Measurements from ENCODE around the gene RPS6KC1. TPM values are rescaled to one million over a fixed set of nuclear protein-coding genes. Genes with fewer than 3 reads are reported as not detected.

The RPS6KC1 gene
- total and polyA plus RNA-seq, 9 of the 15 experiments (the other 6 are each of a cell fraction or from before 2014, with no cell fraction given), result 4.3 to 34.6 (median 20.9) TPM

DNA sequence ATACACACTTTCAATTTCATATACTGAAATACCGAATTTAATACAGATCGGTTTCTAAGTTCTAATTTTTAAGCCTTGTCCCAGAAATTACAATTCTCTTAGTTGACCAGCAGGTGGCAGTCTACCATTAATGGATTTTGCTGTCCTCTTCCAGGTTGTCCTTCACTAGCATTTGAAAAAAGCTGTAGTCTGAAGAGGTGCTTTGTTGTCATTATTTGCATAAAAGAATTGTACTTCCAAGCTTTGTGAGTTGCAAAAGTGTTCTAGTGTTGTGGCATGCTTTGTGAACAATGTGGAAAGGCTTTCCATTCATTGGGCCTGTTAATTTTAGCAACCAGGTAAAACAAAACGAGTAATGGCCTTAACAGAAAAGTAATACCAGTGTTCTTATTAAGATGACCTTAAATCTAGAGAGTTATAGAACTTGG is 193.6 kb downstream of the RPS6KC1 start (continued):
- peak; percentile 45; the same call in 1 of the 2 replicates for TF ChIP-seq SMC3 (conservative IDR thresholded peaks at IDR 0.05; ENCODE audit: insufficient read depth, low read depth, low read length)
- no peak for TF ChIP-seq ZNF79 (CRISPR knock-in tag; IDR thresholded peaks at IDR 0.05; ENCODE audit: low read depth)
- 0 out of 2 replicates have a peak, but pooled peaks have one; percentile 42 for TF ChIP-seq KLF16 (IDR thresholded peaks at IDR 0.05)

DNA sequence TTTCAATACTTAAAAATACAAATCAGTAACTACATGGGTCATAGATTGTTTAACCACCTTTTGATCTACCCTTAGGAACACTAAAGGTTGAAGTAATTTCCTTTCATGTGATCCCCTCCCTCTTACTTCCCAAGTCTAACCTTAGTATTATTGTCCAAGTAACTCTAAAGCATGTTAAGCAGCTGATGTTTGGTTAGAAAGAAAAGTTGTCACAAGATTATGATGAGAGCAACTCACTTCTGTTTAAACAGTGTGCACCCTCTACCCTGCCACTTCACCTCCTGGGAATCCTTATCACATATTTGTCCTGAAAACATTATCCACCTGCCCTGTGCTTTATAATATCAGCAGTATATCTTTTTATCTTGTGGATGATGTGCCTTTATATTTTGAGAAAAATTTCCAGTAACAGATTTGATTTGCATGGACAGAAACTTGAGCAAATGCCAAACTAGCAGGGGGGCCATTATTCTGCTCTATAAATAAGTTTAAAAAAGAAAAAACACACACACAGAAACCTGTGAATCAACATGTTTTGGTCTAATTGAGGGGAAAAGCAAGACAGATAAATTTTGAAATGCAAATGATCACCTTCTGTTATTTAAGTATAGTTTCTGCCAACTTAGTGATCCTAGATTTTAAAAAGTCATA is 194.3 kb downstream of the RPS6KC1 start:
- DNase-seq (ENCODE audit: extremely low read depth in 1 of 4, low spot score in 3 of 4), result no peak
- H3K27me3 ChIP-seq (ENCODE audit: control insufficient read depth in 2 of 2, insufficient read depth in 2 of 2, low read length in 2 of 2), result no peaks in the 10 kb centered on the region
- BruUV-seq (replicated peaks), result no TSS peak
- no peak overlapping the region for H3K4me3 ChIP-seq
- no peak overlapping the region for H3K4me2 ChIP-seq (ENCODE audit: insufficient read depth, low read length)
- FAIRE-seq, result no peak
- ChIA-PET CTCF (ENCODE audit: low intra/inter-chr PET ratio) (interaction anchor here (0.9 to 2.6 kb wide), 4 partner anchors 41 to 1083 kb away, joined by 4 to 9 read pairs (median 8); no protein-coding TSS in a partner anchor), POLR2A (no interaction called here)
- H3K4me1 ChIP-seq (replicated peaks in 1 of 2; ENCODE audit: control insufficient read depth in 2 of 2, insufficient read depth in 2 of 2, low read length in 2 of 2), result no peaks in the 10 kb centered on the region
- no peak overlapping the region for H2AFZ ChIP-seq (ENCODE audit: low read depth, low read length)
- intact Hi-C loops (cut with micrococcal nuclease), result loop anchor here (1.0 kb wide), 1 partner anchor 878 kb away; no protein-coding TSS in a partner anchor
- H3K9me3 ChIP-seq (replicated peaks; ENCODE audit: control insufficient read depth, insufficient read depth, low read depth, low read length), result no peaks in the 10 kb centered on the region
- H4K20me1 ChIP-seq (replicated peaks; ENCODE audit: control insufficient read depth, insufficient read depth, low read length), result no peaks in the 10 kb centered on the region
- no peaks in the 10 kb centered on the region for H3K79me2 ChIP-seq (ENCODE audit: control insufficient read depth, insufficient read depth, low read length)
- no peaks in the 10 kb centered on the region for H3K9me1 ChIP-seq (ENCODE audit: control insufficient read depth, insufficient read depth, low read length)
- ATAC-seq, result no peak
- no peak overlapping the region for H3K9ac ChIP-seq (ENCODE audit: insufficient read depth in 1 of 2, low read depth in 2 of 2, low read length in 2 of 2)
- H3K27ac ChIP-seq (ENCODE audit: extremely low read depth, low read depth, low read length), result no peak overlapping the region
- peaks cover 39% of the 10 kb centered on the region for H3K36me3 ChIP-seq (ENCODE audit: control insufficient read depth, insufficient read depth, low read length)
- in situ Hi-C loops (cut with MboI), result no loop called here
- no peak for TF ChIP-seq NCOA1 (IDR thresholded peaks at IDR 0.05; ENCODE audit: low read depth)
- TF ChIP-seq MTA1 (IDR thresholded peaks at IDR 0.05; ENCODE audit: borderline replicate concordance), result no peak
- no peak for TF ChIP-seq KDM1A (IDR thresholded peaks at IDR 0.05)
- TF ChIP-seq BRD4 (IDR thresholded peaks at IDR 0.05), result no peak
- TF ChIP-seq ZNF124 (CRISPR knock-in tag; IDR thresholded peaks at IDR 0.05), result no peak
- TF ChIP-seq, protein P1, sequence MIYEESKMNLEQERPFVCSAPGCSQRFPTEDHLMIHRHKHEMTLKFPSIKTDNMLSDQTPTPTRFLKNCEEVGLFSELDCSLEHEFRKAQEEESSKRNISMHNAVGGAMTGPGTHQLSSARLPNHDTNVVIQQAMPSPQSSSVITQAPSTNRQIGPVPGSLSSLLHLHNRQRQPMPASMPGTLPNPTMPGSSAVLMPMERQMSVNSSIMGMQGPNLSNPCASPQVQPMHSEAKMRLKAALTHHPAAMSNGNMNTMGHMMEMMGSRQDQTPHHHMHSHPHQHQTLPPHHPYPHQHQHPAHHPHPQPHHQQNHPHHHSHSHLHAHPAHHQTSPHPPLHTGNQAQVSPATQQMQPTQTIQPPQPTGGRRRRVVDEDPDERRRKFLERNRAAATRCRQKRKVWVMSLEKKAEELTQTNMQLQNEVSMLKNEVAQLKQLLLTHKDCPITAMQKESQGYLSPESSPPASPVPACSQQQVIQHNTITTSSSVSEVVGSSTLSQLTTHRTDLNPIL (CRISPR knock-in tag; IDR thresholded peaks at IDR 0.05), result no peak
- TF ChIP-seq IRF2 (CRISPR knock-in tag; IDR thresholded peaks at IDR 0.05), result no peak
- TF ChIP-seq CEBPB (tag; IDR thresholded peaks at IDR 0.05), result no peak
- TF ChIP-seq BDP1 (IDR thresholded peaks at IDR 0.05; ENCODE audit: insufficient read depth, insufficient read length), result no peak
- TF ChIP-seq RFX1 (IDR thresholded peaks at IDR 0.05), result no peak
- TF ChIP-seq ZNF778 (CRISPR knock-in tag; IDR thresholded peaks at IDR 0.05), result no peak

All from K562 (cell line).